Raji (cell line): Measurements from ENCODE around the gene TTYH2.

Experiments used
- POLR2A ChIP-seq: IDR thresholded peaks from 2 replicates; pipeline ENCODE4 v1.6.1; 2011; ENCODE audit warnings: low read depth, low read length, control low read depth; ENCODE audit not compliant: insufficient read depth

The TTYH2 gene

DNA sequence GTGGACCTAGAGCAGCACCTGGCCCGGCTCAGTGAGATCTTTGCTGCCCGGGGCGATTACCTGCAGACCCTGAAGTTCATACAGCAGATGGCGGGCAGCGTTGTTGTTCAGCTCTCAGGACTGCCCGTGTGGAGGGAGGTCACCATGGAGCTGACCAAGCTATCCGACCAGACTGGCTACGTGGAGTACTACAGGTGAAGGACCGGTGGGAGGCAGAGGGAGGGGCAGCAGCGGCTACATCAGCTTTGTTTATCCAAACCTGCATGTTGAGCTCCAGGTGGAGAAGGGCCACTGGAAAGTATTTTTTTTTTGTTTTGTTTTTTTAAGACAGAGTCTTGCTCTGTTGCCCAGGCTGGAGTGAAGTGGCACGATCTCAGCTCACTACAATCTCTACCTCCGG lies 23.9 kb downstream of the TTYH2 start:
- no peak for TF ChIP-seq POLR2A

DNA sequence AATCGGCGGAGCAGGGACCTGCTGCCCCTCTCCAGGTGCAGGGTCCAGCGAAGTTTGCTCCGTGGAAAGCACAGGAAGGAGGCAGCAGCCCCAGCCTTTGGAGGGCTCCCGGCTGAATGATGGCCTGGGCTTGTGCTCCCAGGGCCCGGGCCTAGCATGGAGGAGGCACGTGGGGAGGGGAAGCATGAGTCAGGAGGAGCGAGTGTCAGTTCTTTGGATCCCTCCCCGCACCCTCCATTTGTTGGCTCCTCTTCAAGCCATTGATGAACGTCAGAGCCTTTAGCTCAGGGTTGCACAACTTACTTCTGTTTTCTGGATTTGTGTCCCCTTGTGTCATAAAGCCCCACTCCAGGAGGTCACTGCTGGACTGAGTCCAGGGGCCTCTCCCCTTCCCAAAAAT lies 25.8 kb downstream of the TTYH2 start:
- no peak for TF ChIP-seq POLR2A

DNA sequence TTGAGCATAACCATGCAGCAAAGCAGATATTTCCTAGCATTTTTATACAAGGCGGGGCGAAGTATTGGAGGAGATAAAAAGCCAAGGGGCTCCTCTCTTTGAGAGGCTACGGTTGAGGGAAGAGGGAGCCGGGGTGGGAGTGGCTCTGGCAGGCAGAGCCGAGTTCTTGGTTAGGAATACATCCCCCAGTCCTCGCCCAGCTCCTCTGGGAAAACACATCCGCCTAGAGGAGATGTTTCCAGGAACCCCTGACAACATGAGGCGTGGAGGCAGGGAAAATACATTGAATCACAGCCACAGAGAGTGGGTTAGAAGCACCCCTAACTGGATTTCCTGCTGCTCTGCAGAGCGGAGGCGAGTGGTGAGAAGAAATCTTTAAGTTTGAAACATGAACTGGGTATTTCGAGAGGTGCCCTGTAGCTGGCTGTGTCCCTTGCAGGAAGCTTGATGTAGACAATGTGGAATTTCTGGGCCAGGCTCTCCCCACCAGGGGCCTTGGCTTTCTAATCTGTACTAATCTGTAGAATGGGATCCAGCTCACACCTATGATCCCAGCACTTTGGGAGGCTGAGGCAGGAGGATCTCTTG lies 27.3 kb downstream of the TTYH2 start:
- no peak for TF ChIP-seq POLR2A

DNA sequence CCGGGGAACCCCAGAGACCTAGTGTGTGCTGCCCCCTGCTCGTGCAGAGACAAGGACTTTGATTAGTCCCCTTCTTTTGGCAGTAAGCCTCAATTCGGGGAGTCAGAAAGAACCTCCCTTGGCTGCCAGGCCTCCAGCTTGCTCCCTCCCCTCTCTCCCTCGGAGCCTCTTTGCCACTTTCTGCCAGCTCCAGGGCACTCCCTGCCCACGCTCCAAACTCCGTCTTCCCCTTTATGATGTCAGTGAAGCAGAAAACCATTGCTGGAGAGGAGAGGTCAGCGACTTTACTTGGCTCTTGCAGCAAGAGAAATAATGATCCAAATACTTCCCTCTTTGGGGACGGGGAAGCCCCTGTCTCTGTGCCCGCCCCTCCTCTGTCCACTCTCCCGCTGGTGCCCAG lies 28.1 kb downstream of the TTYH2 start:
- no peak for TF ChIP-seq POLR2A

DNA sequence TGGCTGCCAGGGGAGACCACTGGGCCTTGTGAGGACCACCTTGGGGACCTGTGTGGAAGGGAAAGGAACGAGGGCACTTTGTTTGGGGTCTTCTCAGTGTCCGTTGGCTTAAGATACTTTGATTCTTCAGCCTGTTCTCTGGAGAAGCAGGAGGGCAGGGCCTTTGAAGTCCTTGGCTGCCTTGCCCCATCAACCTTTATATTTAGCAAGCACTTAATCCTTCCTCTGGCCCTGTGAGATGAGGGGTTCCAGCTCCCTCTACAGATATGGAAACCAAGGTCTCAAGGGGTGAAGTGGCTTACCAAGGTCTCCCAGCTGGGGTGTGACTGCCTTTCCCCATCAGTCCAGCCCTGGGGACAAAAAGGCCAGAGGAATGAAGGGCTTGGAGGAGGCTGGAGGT lies 28.5 kb downstream of the TTYH2 start:
- TF ChIP-seq POLR2A, result no peak

DNA sequence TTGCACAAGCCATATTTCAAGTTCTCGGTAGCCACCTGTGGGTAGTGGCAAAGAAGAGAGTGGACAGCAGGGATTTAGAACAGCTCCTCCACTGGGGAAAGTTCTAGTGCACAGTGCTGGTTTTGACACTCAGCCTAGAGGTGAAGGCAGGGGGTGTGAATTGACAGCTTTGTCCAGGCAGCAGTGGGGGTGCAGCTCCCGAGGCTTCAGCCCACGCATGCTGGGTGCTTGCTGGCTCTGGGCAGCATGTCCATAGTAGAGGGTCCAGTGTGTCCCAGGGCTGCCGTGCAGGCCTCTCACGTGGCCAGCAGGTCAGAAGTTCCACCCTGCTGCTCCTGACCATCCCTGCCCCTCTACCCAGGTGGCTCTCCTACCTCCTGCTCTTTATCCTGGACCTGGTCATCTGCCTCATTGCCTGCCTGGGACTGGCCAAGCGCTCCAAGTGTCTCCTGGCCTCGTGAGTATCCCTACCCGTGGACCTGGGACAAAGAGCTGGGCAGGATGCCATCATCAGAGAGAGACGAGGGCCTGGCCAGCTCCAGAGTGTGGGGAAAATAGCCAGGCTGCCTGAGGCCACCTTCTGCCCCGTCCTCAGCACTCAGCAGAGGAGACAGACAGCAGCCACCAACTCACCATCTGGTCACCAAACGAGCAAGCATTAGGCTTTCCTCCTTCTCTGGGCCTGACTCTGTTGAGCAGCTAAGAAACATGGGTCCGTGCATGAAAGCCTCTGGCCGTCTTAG lies 29.8 kb downstream of the TTYH2 start:
- no peak for TF ChIP-seq POLR2A

DNA sequence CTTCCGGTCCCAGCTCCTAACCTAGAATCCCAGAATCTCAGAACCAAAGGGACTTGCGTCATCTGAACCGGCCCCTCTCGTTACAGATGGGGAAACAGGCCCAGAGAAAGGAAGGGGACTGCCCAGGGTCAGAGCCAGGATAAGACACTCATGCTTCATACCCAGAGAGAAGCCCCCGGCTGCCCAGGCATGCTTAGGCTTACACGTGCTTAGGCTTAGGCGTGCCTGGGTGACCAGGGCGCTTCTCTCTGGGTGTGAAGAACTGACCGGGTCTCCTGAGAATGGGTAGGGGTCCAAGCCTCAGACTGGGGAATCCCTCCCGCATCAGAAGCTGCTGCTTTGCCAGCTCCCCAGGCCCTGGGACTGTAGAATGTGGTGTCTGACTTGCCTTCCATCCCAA lies 30.8 kb downstream of the TTYH2 start:
- no peak for TF ChIP-seq POLR2A

DNA sequence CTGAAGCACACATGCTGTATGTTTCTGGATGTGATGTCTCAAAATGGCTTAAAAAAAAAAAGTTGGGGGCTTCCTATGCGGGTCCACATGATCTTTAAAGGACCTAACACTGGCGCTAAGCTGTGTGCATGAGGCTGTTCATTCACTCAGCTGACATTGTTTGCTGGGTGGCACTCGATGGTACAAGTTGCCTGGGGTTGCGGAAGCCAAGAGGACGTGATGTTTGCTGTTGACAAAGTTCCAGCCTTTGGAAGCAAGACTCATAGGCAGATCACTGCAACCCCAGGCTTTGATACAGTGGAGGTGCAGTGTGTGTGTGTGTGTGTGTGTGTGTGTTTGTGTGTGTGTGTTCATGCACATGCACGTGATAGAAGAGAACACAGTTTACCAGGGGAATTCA lies 31.2 kb downstream of the TTYH2 start:
- no peak for TF ChIP-seq POLR2A

DNA sequence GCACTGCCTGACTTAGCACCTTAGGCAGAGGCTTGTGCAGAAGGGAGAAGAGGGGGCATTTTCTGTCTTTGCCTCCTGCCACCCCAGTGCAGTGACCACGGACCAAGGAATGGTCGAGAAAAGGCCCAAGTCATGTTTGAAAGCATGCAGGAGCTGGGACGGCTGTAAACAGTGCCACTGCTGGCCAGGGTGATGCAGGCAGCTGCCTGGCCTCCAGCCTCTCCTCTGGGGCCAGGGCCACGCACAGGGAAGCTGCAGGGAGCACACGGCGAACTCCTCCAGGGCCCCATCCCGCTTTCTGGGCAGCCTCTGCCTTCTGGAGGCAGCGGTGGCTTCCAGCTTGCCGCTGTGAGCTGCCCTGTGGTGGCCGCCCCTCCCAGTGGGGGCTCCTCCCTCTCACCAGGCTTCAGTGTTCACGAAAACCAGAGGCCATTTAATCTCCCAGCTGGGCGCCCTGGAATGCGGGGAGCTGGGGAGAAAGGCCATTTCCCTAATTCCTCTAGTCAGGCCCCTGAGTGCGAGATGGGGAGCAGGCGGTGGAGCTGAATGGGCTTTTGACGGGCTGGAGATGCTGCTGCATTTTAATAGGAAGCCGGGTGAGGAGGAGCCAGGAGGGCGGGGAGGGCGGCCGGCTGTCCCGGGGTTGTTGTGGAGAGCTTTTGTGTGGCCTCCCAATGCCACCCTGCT lies 31.9 kb downstream of the TTYH2 start:
- TF ChIP-seq POLR2A, result no peak

DNA sequence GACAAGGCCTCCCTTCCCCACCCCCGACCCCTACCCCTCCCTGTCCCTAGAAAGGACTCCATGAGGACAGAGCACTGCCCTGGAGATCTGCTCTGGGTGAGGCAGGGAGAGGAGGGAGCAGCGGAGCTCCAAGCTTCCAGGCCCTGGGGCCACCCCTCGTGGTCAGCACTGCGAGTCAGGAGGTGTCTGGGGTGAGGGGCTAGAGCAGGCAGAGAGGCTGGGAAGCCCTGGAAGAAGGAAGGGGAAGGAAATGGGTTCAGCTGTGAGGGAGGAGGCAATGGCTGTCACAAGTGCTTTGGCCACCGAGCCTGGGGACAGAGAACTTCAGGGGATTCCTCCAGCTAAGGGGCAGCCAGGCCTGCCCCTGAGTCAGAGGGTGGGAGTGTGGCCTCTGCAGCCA lies 32.5 kb downstream of the TTYH2 start:
- TF ChIP-seq POLR2A, result no peak

DNA sequence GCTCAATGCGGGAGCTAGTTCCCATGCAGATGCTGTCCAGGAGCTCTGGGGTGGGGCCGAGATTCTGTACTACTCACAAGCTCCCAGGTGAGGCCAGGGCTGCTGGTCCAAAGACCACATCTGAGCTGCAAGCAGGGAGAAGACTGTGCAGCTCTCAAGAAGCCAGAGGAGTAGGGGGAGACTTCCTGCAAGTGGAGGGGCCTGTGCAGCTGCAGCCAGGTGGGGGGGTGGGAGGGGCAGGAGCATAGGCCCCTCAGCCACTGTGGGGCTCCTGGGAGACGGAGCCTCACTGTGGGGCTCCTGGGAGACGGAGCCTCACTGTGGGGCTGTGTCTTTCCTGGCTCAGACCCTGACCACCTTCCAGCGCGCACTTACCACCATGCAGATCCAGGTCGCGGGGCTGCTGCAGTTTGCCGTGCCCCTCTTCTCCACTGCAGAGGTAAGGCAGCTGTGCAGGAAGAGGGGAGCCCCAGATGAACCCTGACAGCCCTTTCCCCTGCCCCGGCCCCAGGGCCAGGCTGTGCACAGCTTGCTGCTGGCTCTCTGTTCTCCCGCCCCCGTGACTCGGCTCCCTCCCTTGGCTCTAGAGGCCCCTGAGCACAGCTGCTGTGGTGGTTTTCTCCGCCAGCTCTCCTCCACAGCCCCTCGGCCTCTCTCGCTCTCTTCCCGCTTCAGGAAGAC lies 36.4 kb downstream of the TTYH2 start:
- no peak for TF ChIP-seq POLR2A

DNA sequence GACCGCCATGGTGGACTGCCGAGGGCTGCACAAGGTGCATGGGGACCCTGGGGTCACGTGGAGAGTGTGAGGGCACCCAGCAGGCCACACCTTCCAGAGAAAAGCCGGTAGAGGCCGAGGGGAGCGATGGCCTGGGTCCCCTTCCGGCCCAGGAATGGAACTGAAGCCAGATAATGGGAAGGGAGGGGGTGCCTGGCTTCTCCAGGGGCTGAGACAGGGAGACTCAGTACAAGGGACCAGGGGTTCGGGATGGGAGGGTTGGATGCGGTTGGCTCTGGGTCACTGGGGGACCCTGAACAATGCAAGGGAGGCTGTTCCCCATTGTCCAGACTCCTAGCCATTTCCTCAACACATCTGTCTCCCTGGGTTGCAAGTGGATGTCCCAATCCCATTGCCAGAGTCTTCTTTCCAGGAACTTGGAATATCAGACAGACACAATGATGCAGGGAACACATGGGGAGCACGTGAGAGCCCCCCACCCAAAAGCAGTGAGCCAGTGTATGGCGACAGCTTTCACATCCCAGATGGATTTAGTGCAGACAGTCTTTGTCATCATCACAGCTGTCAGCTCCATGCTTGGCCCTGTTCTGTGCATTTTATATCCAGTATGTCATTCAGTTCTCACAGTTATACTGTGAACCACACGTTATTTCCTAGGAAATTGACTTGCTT lies 37.1 kb downstream of the TTYH2 start:
- no peak for TF ChIP-seq POLR2A

DNA sequence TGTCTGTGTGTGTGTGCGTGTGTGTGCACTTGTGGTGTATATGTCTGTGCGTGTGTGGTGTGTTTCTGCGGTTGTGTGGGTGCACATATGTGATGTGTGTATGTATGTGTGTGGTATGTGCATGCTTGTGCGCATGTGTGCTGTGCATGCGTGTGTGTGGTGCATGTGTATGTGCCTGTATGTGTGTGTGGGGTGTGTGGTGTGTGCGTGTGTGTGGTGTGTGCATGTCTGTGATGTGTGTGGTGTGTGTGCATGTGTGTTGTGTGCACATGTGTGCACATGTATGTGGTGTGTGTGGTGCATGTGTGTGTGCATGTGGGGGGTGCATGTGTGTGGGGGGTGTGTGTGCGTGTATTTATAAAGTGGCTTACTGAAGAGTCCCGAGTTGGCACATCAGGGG lies 37.7 kb downstream of the TTYH2 start:
- no peak for TF ChIP-seq POLR2A

DNA sequence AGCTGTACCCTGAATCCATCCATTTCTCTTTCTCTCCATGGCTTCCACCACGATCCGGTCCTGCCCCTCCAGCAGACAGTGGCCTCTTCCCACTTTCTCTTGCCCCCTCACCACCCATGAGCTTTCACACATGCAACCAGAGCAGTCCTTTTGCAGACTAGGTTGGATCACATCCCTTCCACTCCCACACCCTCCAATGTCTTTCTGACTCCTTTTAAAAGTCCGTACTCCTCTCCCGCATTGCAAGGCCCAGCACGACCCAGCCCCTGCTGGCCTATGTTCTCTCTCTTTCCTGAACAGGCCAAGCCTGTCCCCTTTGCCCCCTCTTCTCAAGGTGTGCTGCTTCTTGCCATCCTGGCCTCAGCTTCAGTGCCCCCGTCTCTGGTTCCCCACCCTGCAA lies 38.2 kb downstream of the TTYH2 start:
- TF ChIP-seq POLR2A, result no peak

DNA sequence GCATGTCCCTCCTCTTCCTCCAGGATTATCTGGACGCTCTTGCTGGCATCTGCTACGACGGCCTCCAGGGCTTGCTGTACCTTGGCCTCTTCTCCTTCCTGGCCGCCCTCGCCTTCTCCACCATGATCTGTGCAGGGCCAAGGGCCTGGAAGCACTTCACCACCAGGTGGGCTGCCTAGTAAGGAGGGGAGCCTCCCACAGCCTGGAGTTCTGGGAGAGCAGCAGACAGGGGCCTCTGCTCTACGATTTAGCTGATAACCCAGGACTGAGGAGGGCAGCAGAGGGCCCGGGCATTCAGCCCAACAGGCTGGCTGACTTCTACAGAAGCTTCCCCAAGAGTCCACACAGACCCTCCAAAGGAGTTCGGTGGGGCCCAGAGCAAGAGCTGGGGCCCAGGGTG lies 38.8 kb downstream of the TTYH2 start:
- no peak for TF ChIP-seq POLR2A
